ENCODE measurements around the gene TEDDM1. TPM values are rescaled to one million over a fixed set of nuclear protein-coding genes. Genes with fewer than 3 reads are reported as not detected.

Gene TEDDM1
- total and polyA plus RNA-seq, 2 of the 13 experiments (the other 11 are each of a cell fraction or from before 2014, with no cell fraction given), result not detected

- no peak for FAIRE-seq
- 17% methylated on average over 4 of the region's 4 CpGs for WGBS (ENCODE audit: low lambda C conversion rate)
Measured at GRCh38 chr1:182368903-182369302, 31.6 kb downstream of the TEDDM1 start.

More at GRCh38 chr1:182368903-182369302, 31.6 kb downstream of the TEDDM1 start:
- Histone ChIP-seq H3K9me3 (ENCODE audit: low read length) (no peaks in the 10 kb centered on the region), H3K9ac (ENCODE audit: insufficient read depth, low read depth, low read length) (no peak overlapping the region), H2AFZ (ENCODE audit: low read length) (no peak overlapping the region), H3K27ac (ENCODE audit: extremely low read length, insufficient read depth, low read length) (no peak overlapping the region), H3K36me3 (replicated peaks in 1 of 2; ENCODE audit: control insufficient read depth in 1 of 2, insufficient read depth in 2 of 2, low read length in 2 of 2) (no peaks in the 10 kb centered on the region), H3K4me2 (ENCODE audit: low read depth, low read length) (no peak overlapping the region), H4K20me1 (ENCODE audit: insufficient read depth, low read length) (no peaks in the 10 kb centered on the region), H3K79me2 (ENCODE audit: insufficient read depth, low read length) (no peaks in the 10 kb centered on the region), H3K27me3 (ENCODE audit: control insufficient read depth in 1 of 2, insufficient read depth in 2 of 2, low read length in 2 of 2) (peaks cover 0 to 12% of the 10 kb centered on the region in 2 experiments; a peak in 1 of 5 replicates), H3K4me1 (ENCODE audit: insufficient read depth, low read length) (no peaks in the 10 kb centered on the region), H3K4me3 (replicated peaks in 1 of 3; ENCODE audit: insufficient read depth in 1 of 3, low read depth in 2 of 3, low read length in 3 of 3) (no peak overlapping the region)
- DNase-seq (ENCODE audit: low spot score) (no peak), ATAC-seq (no peak)
- POLR2A ChIA-PET, result no interaction called here
- TF ChIP-seq SSRP1 (CRISPR knock-in tag; IDR thresholded peaks at IDR 0.05) (no peak), CBX5 (CRISPR knock-in tag; IDR thresholded peaks at IDR 0.05; ENCODE audit: borderline replicate concordance) (no peak), PRDM10 (CRISPR knock-in tag; IDR thresholded peaks at IDR 0.05; ENCODE audit: low read depth) (no peak), ZNF30 (CRISPR knock-in tag; IDR thresholded peaks at IDR 0.05) (no peak), ERF (CRISPR knock-in tag; IDR thresholded peaks at IDR 0.05) (no peak), ZNF138 (CRISPR knock-in tag; IDR thresholded peaks at IDR 0.05; ENCODE audit: low read depth) (no peak), ZNF672 (CRISPR knock-in tag; IDR thresholded peaks at IDR 0.05) (no peak), STAT5B (CRISPR knock-in tag; IDR thresholded peaks at IDR 0.05) (no peak), ZNF770 (CRISPR knock-in tag; IDR thresholded peaks at IDR 0.05) (no peak), CHCHD3 (CRISPR knock-in tag; IDR thresholded peaks at IDR 0.05) (no peak), ZNF136 (CRISPR knock-in tag; IDR thresholded peaks at IDR 0.05; ENCODE audit: low read depth) (no peak), FOXA3 (CRISPR knock-in tag; IDR thresholded peaks at IDR 0.05) (no peak), ATF1 (CRISPR knock-in tag; IDR thresholded peaks at IDR 0.05) (no peak), ZNF552 (CRISPR knock-in tag; IDR thresholded peaks at IDR 0.05; ENCODE audit: borderline replicate concordance) (no peak), ZNF367 (CRISPR knock-in tag; IDR thresholded peaks at IDR 0.05; ENCODE audit: borderline replicate concordance) (no peak), NCOR1 (IDR thresholded peaks at IDR 0.05; ENCODE audit: borderline replicate concordance, low read length) (no peak), ISL2 (CRISPR knock-in tag; IDR thresholded peaks at IDR 0.05) (no peak), ZNF20 (CRISPR knock-in tag; IDR thresholded peaks at IDR 0.05) (no peak), ZNF577 (CRISPR knock-in tag; IDR thresholded peaks at IDR 0.05; ENCODE audit: borderline replicate concordance, low read depth) (no peak), RBAK (CRISPR knock-in tag; IDR thresholded peaks at IDR 0.05) (no peak)
- CTCF ChIA-PET (ENCODE audit: low intra/inter-chr PET ratio, low total read pairs), result no interaction called here
- in situ Hi-C loops (cut with HindIII; ENCODE audit: extremely low pct_ligation_motif_present, low pct_unique_long_range_greater_than_20kb) (no loop called here), intact Hi-C loops (cut with micrococcal nuclease; ENCODE audit: unreplicated experiment) (no loop called here)
- no TSS peak for BruUV-seq (replicated peaks)
